GM12892 (cell line): Measurements from ENCODE around the gene GOLGA6A.
A peak's percentile ranks its signal among the peaks of the same experiment; 100 is the strongest.

Source experiments
- DNase-seq: peaks from one replicate; pipeline ENCODE4 v3.0.0; 2011; ENCODE audit not compliant: insufficient read length
- FAIRE-seq: peaks from 2 replicates; lab custom pipeline; 2011; peaks lifted over from hg19 to GRCh38; lab: Jason Lieb, UNC
- POLR2A ChIP-seq: IDR thresholded peaks from 2 replicates; pipeline ENCODE4 v1.6.1; 2011; ENCODE audit warnings: low read depth, low read length, control low read depth
- POLR2AphosphoS5 ChIP-seq: IDR thresholded peaks from 2 replicates; pipeline ENCODE4 v1.6.1; 2011; ENCODE audit warnings: low read depth, low read length, control low read depth
- TAF1 ChIP-seq: IDR thresholded peaks from 2 replicates; pipeline ENCODE4 v1.6.1; 2011; ENCODE audit warnings: low read depth, mild to moderate bottlenecking, control low read depth, low read length, borderline replicate concordance

The GOLGA6A gene

DNA sequence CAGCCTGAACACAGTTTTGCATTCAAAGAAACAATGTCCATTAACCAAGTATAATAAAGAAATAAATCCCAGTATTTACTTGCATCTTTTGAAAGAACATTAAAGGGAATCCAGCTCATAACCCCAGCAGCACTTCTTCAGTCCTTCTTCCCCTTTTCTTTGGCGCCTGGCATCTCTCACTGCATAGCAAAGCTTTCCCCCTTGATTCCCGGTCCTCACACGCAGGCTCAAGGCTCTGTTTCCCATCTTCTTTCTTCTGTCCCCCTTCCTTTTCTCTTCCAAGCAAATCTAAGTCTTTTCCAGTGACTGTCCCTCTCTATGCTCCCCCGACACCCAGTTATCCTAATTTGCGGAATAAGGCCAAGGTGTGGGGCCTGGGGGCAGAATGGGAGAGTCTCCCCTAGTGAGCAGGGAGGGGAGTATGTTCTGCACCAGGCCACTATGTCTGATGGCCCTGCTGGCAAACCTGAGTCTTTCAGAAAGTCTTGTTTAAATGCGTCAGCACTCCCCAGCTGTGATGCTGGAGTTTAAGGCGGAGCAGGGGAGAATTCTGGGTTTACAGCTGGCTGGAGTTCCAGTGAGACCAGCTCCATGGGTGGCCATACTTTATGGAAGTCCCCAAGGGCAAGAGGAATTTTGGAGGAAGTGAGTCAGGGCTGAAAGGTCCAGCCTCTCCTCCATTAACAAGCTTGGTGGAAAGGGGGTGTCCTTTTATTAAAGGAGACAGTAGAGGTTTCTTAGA is 42.1 kb downstream of the GOLGA6A start:
- DNase-seq (no peak), FAIRE-seq (no peak)
- TF ChIP-seq TAF1 (no peak), POLR2A (no peak), POLR2AphosphoS5 (no peak)

DNA sequence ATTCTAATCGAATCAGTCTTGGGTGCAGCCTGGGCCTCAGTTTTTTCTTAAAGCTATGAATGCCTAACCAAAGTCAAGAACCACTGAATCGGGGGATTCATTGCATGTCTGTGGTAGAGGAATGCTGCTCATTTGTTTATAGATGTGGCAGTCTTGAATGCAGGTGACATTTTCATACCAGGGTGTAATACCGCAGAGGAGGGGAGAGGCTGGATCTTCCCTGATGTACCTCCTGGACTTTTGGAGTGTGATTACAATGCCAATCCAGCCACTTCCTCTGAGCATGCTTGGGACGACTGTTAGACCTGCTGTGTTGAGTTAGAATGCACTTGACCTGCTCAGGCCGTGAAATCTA is 42.7 kb downstream of the GOLGA6A start:
- DNase-seq (no peak), FAIRE-seq (no peak)
- TF ChIP-seq POLR2A (no peak), TAF1 (no peak), POLR2AphosphoS5 (no peak)

DNA sequence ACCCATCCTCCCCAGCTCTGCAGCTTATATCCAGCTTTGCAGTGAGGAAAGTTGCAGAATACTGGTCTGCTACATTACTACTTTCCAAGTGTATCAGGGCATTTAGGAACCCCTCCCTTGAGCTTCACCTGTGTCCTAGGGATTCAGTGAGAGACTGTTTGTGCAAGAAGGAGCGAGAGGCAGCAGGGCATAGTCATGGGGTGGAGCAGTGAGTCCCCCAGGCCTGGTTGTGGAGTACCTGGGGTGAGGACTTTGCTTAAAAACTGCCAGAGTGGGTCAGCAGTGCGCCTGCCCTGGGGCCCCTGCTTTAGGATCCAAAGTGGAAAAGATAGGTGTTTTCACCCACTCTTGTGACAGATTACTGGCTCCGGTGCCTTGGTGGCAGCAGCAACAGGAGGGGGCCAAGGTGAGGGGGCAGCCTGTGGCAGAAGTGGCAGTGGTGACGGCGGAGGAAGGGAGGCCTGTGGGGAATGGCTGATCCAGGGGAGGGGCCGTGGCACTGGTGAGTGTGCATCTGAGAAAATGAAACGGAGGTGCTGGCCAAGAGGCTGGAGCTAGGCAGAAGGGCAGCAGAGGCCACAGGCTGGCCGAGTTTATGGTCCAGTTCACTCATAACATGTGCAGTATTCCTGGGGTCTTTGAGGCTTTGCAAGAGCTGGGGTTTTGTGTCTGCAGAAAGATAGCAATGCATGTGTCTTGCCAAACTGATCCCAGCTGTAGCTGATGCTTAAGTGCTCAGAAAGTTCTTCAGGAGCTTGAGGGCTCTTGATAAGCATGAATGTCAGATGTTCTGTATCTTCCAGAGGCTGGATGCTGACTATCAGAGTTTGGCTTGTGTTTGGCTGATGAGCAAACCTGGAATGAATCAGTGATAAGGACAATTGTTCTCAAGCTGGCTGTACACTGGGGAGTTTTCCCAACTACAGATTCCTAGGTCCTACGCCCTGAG is 43.4 kb downstream of the GOLGA6A start:
- TF ChIP-seq POLR2AphosphoS5 = no peak
- no peak for TF ChIP-seq POLR2A
- FAIRE-seq (no peak), DNase-seq (no peak)

DNA sequence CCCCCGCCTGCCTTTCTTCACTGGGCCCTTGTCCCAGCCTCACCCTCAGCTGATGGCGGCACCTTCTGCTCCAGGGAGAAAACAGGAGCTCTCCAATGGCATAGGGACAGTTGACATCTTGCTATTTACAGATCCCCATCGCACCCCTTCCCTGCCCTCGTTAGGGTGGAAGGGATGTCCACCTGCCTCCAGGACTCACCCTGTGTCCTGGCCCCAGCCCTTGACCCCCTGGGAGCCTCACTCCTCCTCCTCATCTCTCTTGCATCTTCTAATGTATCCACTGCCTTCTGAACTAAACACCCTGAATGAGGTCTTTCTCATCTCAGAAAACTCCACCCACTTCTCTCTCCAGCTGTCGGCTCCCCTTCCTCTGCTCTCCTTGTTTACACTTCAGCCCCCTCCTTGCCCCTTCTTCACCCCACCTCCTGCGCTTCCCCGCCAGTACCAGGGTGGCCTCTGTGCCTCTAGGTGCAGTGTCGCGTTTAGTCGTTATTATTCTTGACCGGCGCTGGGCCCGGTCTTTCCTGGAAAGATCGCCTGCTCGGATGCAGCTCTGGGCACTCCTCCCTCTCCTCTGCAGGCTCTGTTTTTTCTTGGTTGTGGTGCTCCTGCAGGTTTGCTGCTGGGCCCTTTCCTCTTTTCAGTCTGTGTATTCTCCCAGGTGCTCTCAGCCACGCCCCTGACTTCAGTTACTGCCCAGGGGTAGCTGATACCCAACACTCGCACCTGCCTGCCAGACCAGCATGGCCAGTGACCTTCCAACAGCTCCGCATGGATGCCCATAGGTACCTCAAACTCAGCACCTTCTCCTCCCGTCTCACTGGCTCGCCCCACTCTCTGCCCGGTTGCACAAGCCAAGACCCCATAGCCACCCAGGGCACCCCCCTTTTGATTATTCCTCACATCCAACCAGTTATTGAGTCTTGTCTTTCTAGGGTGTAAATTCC is 44.9 kb downstream of the GOLGA6A start:
- no peak for FAIRE-seq
- no peak for TF ChIP-seq POLR2A
- TF ChIP-seq POLR2AphosphoS5 = no peak
- no peak for TF ChIP-seq TAF1
- no peak for DNase-seq

DNA sequence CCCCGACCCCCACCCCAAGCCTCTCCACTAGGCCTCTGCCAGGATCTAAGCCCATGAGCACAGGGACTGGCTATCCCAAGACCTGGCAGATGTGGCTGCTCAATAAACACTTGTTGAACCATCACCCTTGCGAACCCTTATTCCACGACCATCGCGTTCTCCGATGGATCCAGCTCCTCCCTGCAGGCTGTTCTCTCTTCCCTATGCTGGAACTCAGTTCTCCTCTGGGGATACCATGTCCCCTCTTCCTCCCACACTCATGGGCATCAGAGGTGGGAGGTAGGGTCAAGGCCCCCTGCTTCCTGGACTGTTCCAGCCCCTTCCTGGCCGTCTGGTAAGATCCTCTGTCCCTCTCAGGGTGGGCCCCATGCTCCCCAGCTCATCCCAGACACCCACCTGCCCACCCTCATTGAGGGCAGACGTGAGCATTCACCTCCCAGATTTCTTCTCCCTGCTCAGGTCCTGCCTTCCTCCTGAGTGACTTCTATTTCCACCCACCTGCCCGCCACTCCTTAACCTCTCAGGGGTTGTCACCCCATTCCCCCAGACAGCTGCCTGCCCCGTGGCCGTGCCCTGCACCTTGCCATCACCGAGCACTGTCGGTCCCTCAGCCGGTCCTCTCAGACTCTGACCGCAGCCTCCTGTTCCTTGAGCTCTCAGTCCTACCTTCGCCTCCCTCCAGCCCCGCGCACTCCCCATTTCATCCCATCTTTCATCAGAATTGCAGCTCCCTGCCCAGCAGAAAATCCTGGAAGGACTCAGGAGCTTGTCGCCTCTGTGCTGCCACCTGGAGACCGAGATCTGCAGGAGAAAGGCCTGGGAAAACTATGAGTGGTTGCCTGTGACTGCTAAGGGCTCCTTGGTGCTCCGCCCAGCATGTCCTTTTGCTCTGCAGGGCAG is 45.8 kb downstream of the GOLGA6A start:
- TF ChIP-seq POLR2A = no peak
- TF ChIP-seq TAF1 = no peak
- TF ChIP-seq POLR2AphosphoS5 = peak; percentile 18; the same call in 1 of the 2 replicates
- DNase-seq (no peak), FAIRE-seq (no peak)

DNA sequence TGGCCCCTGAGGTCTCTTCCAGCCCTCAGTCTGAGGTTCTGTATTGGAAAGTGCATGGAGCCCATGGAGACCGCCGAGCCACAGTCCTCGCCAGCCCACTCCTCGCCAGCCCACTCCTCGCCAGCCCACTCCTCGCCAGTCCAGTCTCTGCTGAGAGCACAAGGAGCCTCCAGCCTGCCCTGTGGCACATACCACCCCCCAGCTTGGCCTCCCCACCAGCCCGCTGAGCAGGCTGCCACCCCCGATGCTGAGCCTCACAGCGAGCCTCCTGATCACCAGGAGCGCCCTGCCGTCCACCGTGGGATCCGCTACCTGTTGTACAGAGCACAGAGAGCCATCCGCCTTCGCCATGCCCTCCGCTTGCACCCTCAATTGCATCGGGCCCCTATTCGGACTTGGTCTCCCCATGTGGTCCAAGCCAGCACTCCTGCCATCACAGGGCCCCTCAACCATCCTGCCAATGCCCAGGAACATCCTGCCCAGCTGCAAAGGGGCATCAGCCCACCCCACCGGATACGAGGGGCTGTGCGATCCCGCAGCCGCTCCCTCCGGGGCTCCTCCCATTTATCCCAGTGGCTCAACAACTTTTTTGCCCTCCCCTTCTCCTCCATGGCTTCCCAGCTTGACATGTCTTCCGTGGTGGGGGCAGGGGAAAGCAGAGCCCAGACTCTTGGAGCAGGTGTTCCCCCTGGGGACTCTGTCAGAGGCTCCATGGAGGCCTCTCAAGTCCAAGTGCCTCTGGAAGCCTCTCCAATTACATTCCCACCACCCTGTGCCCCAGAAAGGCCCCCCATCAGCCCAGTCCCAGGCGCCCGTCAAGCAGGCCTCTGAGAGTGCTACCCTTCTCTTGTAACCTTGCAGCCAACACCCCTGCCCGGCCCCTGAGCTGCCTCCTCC is 47.0 kb downstream of the GOLGA6A start:
- no peak for TF ChIP-seq TAF1
- no peak for TF ChIP-seq POLR2AphosphoS5
- TF ChIP-seq POLR2A = no peak
- FAIRE-seq (no peak), DNase-seq (no peak)

DNA sequence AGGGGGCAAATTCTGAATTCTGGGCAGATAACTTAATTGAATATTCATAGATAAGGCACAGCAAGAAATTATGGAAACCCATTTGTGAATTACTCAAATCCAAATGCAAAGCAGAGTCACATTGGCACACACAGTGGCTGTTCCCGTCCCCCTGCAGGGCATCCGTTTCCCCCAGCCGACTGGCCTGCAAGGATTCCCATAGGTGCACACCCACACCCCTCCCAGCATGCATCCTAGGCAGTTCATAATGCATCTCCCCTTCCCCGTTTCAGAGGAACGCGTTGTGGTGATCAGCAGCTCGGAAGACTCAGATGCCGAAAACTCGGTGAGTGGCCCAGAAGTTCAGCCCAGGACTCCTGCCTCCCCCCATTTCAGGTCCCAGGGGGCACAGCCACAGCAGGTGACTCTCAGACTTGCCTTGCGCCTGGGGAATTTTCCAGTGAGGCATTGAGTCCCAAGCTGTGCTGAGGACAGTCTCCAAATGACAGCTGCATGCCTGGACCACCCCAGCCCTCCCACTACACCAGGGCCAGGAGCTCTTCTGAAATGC is 48.1 kb downstream of the GOLGA6A start:
- DNase-seq (no peak), FAIRE-seq (no peak)
- TF ChIP-seq POLR2A (no peak), POLR2AphosphoS5 (no peak), TAF1 (no peak)

DNA sequence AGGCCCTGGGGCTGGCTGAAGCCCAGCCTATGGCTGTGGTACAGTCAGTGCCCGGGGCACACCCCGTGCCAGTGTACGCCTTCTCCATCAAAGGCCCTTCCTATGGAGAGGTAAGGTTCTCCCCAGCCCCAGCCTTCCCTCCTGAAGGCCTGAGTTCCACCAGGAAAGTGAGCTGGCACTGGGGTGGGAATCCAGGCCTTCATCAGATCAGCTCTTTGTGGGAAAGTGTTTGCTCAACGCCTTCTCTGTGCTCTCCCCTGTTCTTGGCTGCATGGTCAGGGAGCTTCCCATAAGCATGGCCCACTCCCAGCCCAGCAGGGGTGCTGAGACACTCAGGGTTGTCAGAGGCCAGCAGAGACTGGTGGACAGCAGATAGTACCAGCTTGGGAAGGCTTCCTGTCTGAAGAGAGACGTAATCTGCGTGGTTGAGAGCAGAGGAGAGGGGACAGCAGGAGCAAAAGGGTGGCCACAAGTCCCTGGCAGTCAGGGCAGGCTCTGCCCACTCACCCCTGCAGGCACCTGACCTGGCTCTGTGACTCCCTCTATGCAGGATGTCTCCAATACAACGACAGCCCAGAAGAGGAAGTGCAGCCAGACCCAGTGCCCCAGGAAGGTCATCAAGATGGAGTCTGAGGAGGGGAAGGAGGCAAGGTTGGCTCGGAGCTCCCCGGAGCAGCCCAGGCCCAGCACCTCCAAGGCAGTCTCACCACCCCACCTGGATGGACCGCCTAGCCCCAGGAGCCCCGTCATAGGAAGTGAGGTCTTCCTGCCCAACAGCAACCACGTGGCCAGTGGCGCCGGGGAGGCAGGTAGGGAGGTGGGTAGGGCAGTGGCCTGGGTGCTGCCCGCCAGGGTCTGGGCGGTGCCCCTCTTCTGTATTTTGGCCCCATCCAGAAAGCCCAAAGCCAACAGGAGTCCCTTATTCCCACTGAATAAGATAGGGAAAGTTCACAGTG is 49.5 kb downstream of the GOLGA6A start:
- no peak for FAIRE-seq
- DNase-seq = no peak
- TF ChIP-seq POLR2AphosphoS5 (no peak), POLR2A (no peak), TAF1 (no peak)
